WTC11 (cell line): ENCODE measurements around the gene MRPS18A. TPM values are rescaled to one million over a fixed set of nuclear protein-coding genes. Genes with fewer than 3 reads are reported as not detected.

Source experiments
- ATAC-seq: fragments of 200-7000 bp; cut with Tn5 transposase; 2 replicates; pipeline ENCODE4 v1.10.0; 2021; ENCODE audit warnings: mild to moderate bottlenecking, moderate library complexity
- CTCF ChIA-PET: fragments of 300-600 bp; sonication (Branson Sonifier 250); formaldehyde crosslinking; loops from one replicate; lab custom pipeline; 2021; ENCODE audit warnings: antibody characterized with exemption; lab: Charles Lee
- POLR2A ChIA-PET: fragments of 350-600 bp; sonication (Branson Sonifier 250); formaldehyde crosslinking; loops from one replicate; lab custom pipeline; 2021; ENCODE audit warnings: antibody characterized with exemption; lab: Charles Lee
- DNase-seq: peaks from one replicate; pipeline ENCODE4 v3.0.0; 2021; ENCODE audit warnings: low spot score
- H3K27ac Mint-ChIP-seq: 2 replicates; pipeline ENCODE4 v1.8.0; 2021; ENCODE audit warnings: mixed read lengths
- H3K27me3 Mint-ChIP-seq: 2 replicates; pipeline ENCODE4 v1.8.0; 2021; ENCODE audit warnings: low read depth, mild to moderate bottlenecking, moderate library complexity, mixed read lengths
- H3K36me3 Mint-ChIP-seq: 2 replicates; pipeline ENCODE4 v1.8.0; 2021; ENCODE audit warnings: mixed read lengths
- H3K4me1 Mint-ChIP-seq: 2 replicates; pipeline ENCODE4 v1.8.0; 2022; ENCODE audit warnings: mixed read lengths
- H3K4me3 Mint-ChIP-seq: 2 replicates; pipeline ENCODE4 v1.8.0; 2021; ENCODE audit warnings: mild to moderate bottlenecking, moderate library complexity, mixed read lengths
- H3K9me3 Mint-ChIP-seq: 2 replicates; pipeline ENCODE4 v1.8.0; 2021; ENCODE audit warnings: mixed read lengths
- ATF6 ChIP-seq: sonication (generic); formaldehyde crosslinking; IDR thresholded peaks from 2 replicates; pipeline ENCODE4 v1.8.1; 2023; ENCODE audit warnings: mild to moderate bottlenecking, missing genetic modification reagents
- CREM ChIP-seq: sonication (generic); formaldehyde crosslinking; IDR thresholded peaks from 2 replicates; pipeline ENCODE4 v1.8.1; 2022; ENCODE audit warnings: mild to moderate bottlenecking, missing genetic modification reagents, moderate library complexity
- ELF4 ChIP-seq: sonication (generic); formaldehyde crosslinking; IDR thresholded peaks from 2 replicates; pipeline ENCODE4 v1.8.1; 2022; ENCODE audit warnings: low read depth, mild to moderate bottlenecking, moderate library complexity, missing genetic modification reagents
- ETV6 ChIP-seq: sonication (generic); formaldehyde crosslinking; IDR thresholded peaks from 2 replicates; pipeline ENCODE4 v1.8.1; 2022; ENCODE audit warnings: mild to moderate bottlenecking, missing genetic modification reagents
- FOXJ3 ChIP-seq: sonication (generic); formaldehyde crosslinking; IDR thresholded peaks from 2 replicates; pipeline ENCODE4 v1.9.0; 2021; ENCODE audit warnings: missing genetic modification reagents, mild to moderate bottlenecking, borderline replicate concordance
- FOXP1 ChIP-seq: sonication (generic); formaldehyde crosslinking; IDR thresholded peaks from 2 replicates; pipeline ENCODE4 v1.8.0; 2022; ENCODE audit warnings: missing genetic modification reagents, mild to moderate bottlenecking, moderate library complexity, borderline replicate concordance
- MLX ChIP-seq: sonication (generic); formaldehyde crosslinking; IDR thresholded peaks from 2 replicates; pipeline ENCODE4 v1.8.1; 2023; ENCODE audit warnings: mild to moderate bottlenecking, missing genetic modification reagents, moderate library complexity
- NR3C1 ChIP-seq: sonication (generic); formaldehyde crosslinking; conservative IDR thresholded peaks from 2 replicates; pipeline ENCODE4 v1.8.1; 2023; ENCODE audit warnings: low read depth, mild to moderate bottlenecking, missing genetic modification reagents
- PRRX2 ChIP-seq: fragments of 250-450 bp; sonication (Bioruptor Pico); IDR thresholded peaks from 2 replicates; pipeline ENCODE4 v1.8.0; 2021; ENCODE audit warnings: mild to moderate bottlenecking
- RELA ChIP-seq: sonication (generic); formaldehyde crosslinking; IDR thresholded peaks from 2 replicates; pipeline ENCODE4 v1.8.1; 2022; ENCODE audit warnings: missing genetic modification reagents, mild to moderate bottlenecking, borderline replicate concordance
- SP1 ChIP-seq: sonication (generic); formaldehyde crosslinking; conservative IDR thresholded peaks from 2 replicates; pipeline ENCODE4 v1.8.1; 2022; ENCODE audit warnings: missing genetic modification reagents
- STAT6 ChIP-seq: sonication (generic); formaldehyde crosslinking; conservative IDR thresholded peaks from 2 replicates; pipeline ENCODE4 v1.8.1; 2023; ENCODE audit warnings: mild to moderate bottlenecking, low read depth, missing genetic modification reagents, moderate library complexity
- TCF7 ChIP-seq: sonication (generic); formaldehyde crosslinking; IDR thresholded peaks from 2 replicates; pipeline ENCODE4 v1.8.0; 2022; ENCODE audit warnings: mild to moderate bottlenecking, low read depth, missing genetic modification reagents, moderate library complexity
- USF2 ChIP-seq: sonication (generic); formaldehyde crosslinking; IDR thresholded peaks from 2 replicates; pipeline ENCODE4 v1.8.1; 2023; ENCODE audit warnings: mild to moderate bottlenecking, missing genetic modification reagents, moderate library complexity
- ZBTB21 ChIP-seq: sonication (generic); formaldehyde crosslinking; IDR thresholded peaks from 2 replicates; pipeline ENCODE4 v1.8.1; 2023; ENCODE audit warnings: mild to moderate bottlenecking, missing genetic modification reagents, borderline replicate concordance
- ZNF121 ChIP-seq: sonication (generic); formaldehyde crosslinking; IDR thresholded peaks from 2 replicates; pipeline ENCODE4 v1.8.0; 2023; ENCODE audit warnings: missing genetic modification reagents
- ZNF138 ChIP-seq: sonication (generic); formaldehyde crosslinking; conservative IDR thresholded peaks from 2 replicates; pipeline ENCODE4 v1.8.1; 2022; ENCODE audit warnings: mild to moderate bottlenecking, moderate library complexity, missing genetic modification reagents
- ZNF219 ChIP-seq: sonication (generic); formaldehyde crosslinking; IDR thresholded peaks from 2 replicates; pipeline ENCODE4 v1.8.0; 2023; ENCODE audit warnings: missing genetic modification reagents, mild to moderate bottlenecking, borderline replicate concordance
- total RNA-seq: library from RNA; stranded (reverse); gene quantifications from 3 replicates; pipeline ENCODE4 v1.2.3, GENCODE V29; 2021

The MRPS18A gene
- total RNA-seq, 1 experiment from 2014 or later = 61.6 TPM

GRCh38 chr6:43669922-43670622 lies 17.5 kb downstream of the MRPS18A start:
- Mint-ChIP-seq H3K27me3 (peaks cover 5% of the 10 kb centered on the region; the same call in 1 of the 2 replicates), H3K4me1 (peaks cover 36% of the 10 kb centered on the region), H3K36me3 (peaks cover 34% of the 10 kb centered on the region)
- no peak for DNase-seq
- POLR2A ChIA-PET = interaction anchor here (0.7 to 2.3 kb wide), 3 partner anchors 18 to 100 kb away, joined by 3 to 9 read pairs (median 4); partner anchors contain the start of gene VEGFA
- TF ChIP-seq ZNF121 (CRISPR knock-in tag) (peak; percentile 95), ZNF219 (no peak)
- TF ChIP-seq, all 79 proteins: peak for 1
- CTCF ChIA-PET = interaction anchor here (0.5 to 7.0 kb wide), 17 partner anchors 8 to 409 kb away, joined by 3 to 68 read pairs (median 5); partner anchors contain the start of genes GTPBP2, RSPH9 and VEGFA
- ATAC-seq = peak; percentile 27
- Mint-ChIP-seq H3K9me3 (no peaks in the 10 kb centered on the region), H3K27ac (peak overlapping the region; percentile 78; the same call in 1 of the 2 replicates), H3K4me3 (no peak overlapping the region)

GRCh38 chr6:43669050-43669921 lies 18.3 kb downstream of the MRPS18A start:
- POLR2A ChIA-PET = interaction anchor here (0.5 to 2.3 kb wide), 5 partner anchors 19 to 225 kb away, joined by 3 to 9 read pairs (median 4); partner anchors contain the start of genes GTPBP2 and VEGFA
- ATAC-seq (peak; percentile 10), DNase-seq (no peak)
- no peaks in the 10 kb centered on the region for H3K9me3 Mint-ChIP-seq
- TF ChIP-seq ETV6 (CRISPR knock-in tag) (no peak), RELA (CRISPR knock-in tag) (no peak), CREM (CRISPR knock-in tag) (no peak), FOXJ3 (no peak), ZBTB21 (CRISPR knock-in tag) (no peak), NR3C1 (CRISPR knock-in tag) (no peak)
- H3K27ac Mint-ChIP-seq = peak overlapping the region; percentile 78
- peaks cover 8% of the 10 kb centered on the region for H3K27me3 Mint-ChIP-seq
- peak overlapping the region; percentile 55; the same call in 1 of the 2 replicates for H3K4me3 Mint-ChIP-seq
- H3K36me3 Mint-ChIP-seq = peaks cover 26% of the 10 kb centered on the region
- CTCF ChIA-PET = interaction anchor here (0.5 to 7.0 kb wide), 21 partner anchors 9 to 410 kb away, joined by 3 to 68 read pairs (median 5); partner anchors contain the start of genes GTPBP2, RSPH9 and VEGFA
- peaks cover 36% of the 10 kb centered on the region for H3K4me1 Mint-ChIP-seq

GRCh38 chr6:43668151-43669028 lies 19.2 kb downstream of the MRPS18A start:
- Mint-ChIP-seq H3K27ac (peak overlapping the region; percentile 78), H3K27me3 (peaks cover 9% of the 10 kb centered on the region), H3K4me3 (peak overlapping the region; percentile 55), H3K4me1 (peaks cover 36% of the 10 kb centered on the region), H3K9me3 (no peaks in the 10 kb centered on the region), H3K36me3 (peaks cover 24% of the 10 kb centered on the region)
- DNase-seq (peak; percentile 70), ATAC-seq (peak; percentile 63)
- POLR2A ChIA-PET = interaction anchor here (0.5 to 2.8 kb wide), 7 partner anchors 27 to 226 kb away, joined by 3 to 12 read pairs (median 5); partner anchors contain the start of genes GTPBP2 and VEGFA
- CTCF ChIA-PET = interaction anchor here (0.6 to 7.0 kb wide), 46 partner anchors 10 to 420 kb away, joined by 3 to 68 read pairs (median 5); partner anchors contain the start of genes GTPBP2, RSPH9 and VEGFA
- TF ChIP-seq MLX (CRISPR knock-in tag) = 0 out of 2 replicates have a peak, but pooled peaks have one; percentile 19
- TF ChIP-seq ETV6 (CRISPR knock-in tag) = no peak
- TF ChIP-seq TCF7 (CRISPR knock-in tag) = no peak
- no peak for TF ChIP-seq ZBTB21 (CRISPR knock-in tag)
- TF ChIP-seq PRRX2 = peak; percentile 85; the same call in 1 of the 2 replicates
- TF ChIP-seq ZNF138 (CRISPR knock-in tag) = no peak
- TF ChIP-seq SP1 = no peak; the same call in 1 of the 2 replicates
- TF ChIP-seq USF2 (CRISPR knock-in tag) = no peak
- TF ChIP-seq ATF6 (CRISPR knock-in tag) = no peak
- no peak for TF ChIP-seq ELF4
- no peak for TF ChIP-seq STAT6 (CRISPR knock-in tag)
- TF ChIP-seq FOXP1 (CRISPR knock-in tag) = peak; percentile 70; the same call in 1 of the 2 replicates
